Thyroid gland (tissue), 4 donors: ENCODE results near the gene PPP1R12B.

Experiments
- POLR2A ChIP-seq, 2 donors: fragments of 450-650 bp; IDR thresholded peaks; one replicate each; pipeline ENCODE4 v1.6.1; 2017; ENCODE audit warnings: antibody characterized with exemption in 2 of 2, mild to moderate bottlenecking in 2 of 2, moderate library complexity in 1 of 2
- TF ChIP-seq, protein P1 (sequence below), 6 experiments: fragments of 200-600 bp in 3 of 6; fragments of 450-650 bp in 3 of 6; sonication (generic) in 3 of 6; IDR thresholded peaks; one replicate each; pipeline ENCODE4 v1.5.1; 2016 to 2019; ENCODE audit warnings: antibody characterized with exemption in 6 of 6, mild to moderate bottlenecking in 2 of 6, inconsistent platforms in 1 of 6, moderate library complexity in 1 of 6

DNA sequence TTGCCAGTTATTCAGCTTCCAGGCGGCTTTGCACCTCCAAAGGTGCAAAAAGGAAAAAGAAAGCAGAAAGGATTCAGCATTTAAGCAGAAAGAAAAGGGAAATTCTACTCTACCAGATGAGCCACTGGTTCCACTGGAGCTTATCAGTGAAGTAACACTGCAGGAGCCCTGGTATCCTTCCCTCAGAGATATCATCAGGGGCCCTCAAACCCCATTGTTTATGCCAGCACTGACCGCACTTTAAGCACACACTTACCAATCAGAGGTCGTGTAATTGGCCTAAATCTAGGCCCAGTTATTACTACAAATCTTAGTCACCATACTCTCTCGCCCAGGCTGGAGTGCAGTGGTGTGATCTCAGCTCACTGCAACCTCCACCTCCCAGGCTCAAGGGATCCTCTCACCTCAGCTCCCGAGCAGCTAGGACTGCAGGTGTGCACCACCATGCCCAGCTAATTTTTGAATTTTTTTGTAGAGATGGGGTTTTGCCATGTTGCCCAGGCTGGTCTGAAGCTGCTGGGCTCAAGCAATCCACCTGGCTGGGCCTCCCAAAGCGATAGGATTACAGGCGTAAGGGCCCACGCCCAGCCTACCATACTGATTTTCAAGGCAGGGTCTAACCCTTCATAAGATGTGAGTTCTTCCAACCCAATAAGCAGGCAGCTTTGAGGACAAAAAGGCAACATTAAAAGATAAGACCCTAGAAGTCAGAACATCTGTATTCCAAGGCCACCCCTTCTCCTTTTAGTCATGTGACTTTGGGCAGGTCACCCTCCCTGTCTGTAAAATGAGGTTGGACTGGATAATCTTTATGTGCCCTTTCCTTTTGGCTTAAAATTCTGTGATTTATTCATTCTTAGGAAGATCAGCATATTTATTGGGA is 236.4 kb downstream of the PPP1R12B start:
- TF ChIP-seq, protein P1, sequence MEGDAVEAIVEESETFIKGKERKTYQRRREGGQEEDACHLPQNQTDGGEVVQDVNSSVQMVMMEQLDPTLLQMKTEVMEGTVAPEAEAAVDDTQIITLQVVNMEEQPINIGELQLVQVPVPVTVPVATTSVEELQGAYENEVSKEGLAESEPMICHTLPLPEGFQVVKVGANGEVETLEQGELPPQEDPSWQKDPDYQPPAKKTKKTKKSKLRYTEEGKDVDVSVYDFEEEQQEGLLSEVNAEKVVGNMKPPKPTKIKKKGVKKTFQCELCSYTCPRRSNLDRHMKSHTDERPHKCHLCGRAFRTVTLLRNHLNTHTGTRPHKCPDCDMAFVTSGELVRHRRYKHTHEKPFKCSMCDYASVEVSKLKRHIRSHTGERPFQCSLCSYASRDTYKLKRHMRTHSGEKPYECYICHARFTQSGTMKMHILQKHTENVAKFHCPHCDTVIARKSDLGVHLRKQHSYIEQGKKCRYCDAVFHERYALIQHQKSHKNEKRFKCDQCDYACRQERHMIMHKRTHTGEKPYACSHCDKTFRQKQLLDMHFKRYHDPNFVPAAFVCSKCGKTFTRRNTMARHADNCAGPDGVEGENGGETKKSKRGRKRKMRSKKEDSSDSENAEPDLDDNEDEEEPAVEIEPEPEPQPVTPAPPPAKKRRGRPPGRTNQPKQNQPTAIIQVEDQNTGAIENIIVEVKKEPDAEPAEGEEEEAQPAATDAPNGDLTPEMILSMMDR (IDR thresholded peaks at IDR 0.05), result no peak
- no peak for TF ChIP-seq POLR2A (IDR thresholded peaks at IDR 0.05)
